ENCODE results near the gene PLA2G6.

- TF ChIP-seq EZH2 (IDR thresholded peaks at IDR 0.05; ENCODE audit: low read length, unreplicated experiment) (no peak), CTCF (conservative IDR thresholded peaks at IDR 0.05; ENCODE audit: low read depth, low read length) (no peak)
These were observed 49.3 kb upstream of the PLA2G6 start for GRCh38 chr22:38230916-38231315.

Data from PC-3 (cell line).